Activated gamma-delta T cell treated with anti-CD3 and anti-CD28 coated beads, Interleukin-2, amount 50 U/mL, for 16 hours (primary cell): ENCODE measurements around the gene PRSS38.
"Not testable (repeated sequence)": the region's sequence is repeated elsewhere in the genome, so short reads cannot be mapped to it uniquely, and the experiment has no call there.

ENCODE experiments used
- DNase-seq: peaks from one replicate; pipeline ENCODE4 v3.0.0-alpha.2; 2020; ENCODE audit warnings: low read depth

PRSS38 gene

GRCh38 chr1:227845519-227845918, 30.0 kb downstream of the PRSS38 start:
- DNase-seq: no peak

DNA sequence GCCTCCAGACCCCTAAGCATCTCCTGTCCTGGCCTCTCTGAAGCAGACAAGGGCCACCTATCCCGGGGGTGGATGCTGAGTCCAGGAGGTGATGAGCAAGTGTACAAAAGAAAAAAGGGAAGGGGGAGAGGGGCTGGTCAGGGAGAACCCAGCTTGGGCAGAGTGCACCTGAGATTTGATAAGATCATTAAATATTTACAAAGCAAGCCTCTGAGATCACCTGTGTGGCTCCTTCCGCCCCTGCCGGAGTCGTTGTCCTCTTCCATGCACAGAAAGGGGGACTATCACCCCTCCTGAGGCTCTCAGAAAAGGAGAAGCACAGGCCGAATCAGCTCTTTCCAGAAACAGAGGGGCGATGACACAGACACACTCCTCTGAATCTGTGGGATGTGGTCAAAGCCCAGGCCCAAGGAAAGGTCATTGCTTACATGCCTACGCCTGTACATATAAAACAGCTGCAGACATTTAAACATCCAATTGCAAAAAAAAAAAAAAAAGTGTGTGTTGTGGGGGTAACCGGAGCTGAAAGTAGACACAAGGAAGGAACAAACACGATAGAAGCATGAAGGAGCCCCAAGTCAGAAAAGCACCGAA, 30.9 kb downstream of the PRSS38 start:
- DNase-seq: no peak

DNA sequence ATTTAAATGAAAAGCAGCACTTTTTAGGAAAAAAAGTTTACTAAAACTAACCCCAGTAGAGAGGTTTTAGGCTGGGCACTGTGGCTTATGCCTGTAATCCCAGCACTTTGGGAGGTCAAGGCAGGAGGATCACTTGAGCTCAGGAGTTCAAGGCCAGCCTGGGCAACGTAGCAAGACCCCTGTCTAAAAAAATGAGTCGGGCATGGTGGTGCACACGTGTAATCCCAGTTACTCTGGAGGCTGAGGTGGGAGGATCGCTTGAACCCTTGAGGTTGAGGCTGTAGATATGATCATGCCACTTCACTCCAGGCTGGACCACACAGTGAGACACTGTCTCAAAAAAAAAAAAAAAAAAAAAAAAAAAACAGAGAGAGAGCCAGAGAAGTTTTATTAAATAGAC, 31.6 kb downstream of the PRSS38 start:
- not testable (repeated sequence) for DNase-seq

DNA sequence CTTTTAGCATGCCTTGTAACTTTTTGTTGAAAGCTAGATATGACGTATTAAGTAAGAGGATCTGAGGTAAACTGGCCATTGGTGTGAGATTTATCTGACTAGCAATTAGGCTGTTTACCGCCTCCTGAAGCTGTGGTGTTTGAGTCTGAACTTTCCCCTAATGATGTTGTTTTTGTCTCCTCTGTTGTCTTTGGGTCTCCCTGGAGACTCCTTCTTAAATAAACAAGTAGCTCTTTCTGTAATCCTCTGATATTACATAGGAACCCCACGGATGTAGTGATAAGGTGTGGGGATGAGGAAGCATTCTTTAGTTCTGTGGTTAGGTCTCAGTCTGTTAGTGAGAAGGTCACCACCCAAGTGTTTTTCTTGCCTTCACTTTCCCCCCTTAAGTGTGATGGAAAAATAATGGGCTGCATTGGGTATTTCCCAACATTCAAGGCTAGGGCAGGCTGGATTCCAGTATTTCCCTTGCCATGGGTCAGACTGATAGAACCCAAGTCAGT, 33.0 kb downstream of the PRSS38 start:
- no peak for DNase-seq

GRCh38 chr1:227849251-227849650, 33.8 kb downstream of the PRSS38 start:
- no peak for DNase-seq

GRCh38 chr1:227854189-227854588, 38.7 kb downstream of the PRSS38 start:
- no peak for DNase-seq

- DNase-seq: no peak
Observed at GRCh38 chr1:227855687-227856086, 40.2 kb downstream of the PRSS38 start.

DNA sequence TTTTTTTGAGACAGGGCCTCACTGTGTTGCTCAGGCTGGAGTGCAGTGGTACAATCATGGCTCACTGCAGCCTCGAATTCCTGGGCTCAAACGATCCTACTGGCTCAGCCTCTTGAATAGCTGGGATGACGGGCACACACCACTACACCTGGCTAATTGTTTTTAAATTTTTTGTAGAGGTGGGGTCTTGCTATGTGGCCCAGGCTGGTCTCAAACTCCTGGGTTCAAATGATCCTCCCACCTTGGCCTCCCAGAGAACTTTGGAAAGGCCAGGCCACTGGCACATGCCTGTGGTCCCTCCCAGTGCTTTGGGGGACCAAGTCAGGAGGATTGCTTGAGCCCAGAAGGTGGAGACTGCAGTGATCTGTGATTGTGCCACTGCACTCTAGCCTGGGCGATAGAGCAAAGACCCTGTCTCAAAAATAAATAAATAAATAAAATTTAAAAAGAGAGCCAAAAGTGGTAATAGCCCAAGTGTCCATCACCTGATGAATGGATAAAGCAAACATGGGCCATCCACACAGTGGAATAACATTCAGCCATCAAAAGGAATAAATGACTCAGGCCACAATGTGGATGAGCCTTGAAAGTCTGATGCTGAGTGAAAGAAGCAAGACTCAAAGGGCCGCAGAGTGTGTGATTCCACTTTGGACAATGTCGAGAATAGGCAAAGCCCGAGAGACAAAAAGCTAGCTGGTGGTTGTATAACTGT, 40.8 kb downstream of the PRSS38 start:
- no peak for DNase-seq

DNA sequence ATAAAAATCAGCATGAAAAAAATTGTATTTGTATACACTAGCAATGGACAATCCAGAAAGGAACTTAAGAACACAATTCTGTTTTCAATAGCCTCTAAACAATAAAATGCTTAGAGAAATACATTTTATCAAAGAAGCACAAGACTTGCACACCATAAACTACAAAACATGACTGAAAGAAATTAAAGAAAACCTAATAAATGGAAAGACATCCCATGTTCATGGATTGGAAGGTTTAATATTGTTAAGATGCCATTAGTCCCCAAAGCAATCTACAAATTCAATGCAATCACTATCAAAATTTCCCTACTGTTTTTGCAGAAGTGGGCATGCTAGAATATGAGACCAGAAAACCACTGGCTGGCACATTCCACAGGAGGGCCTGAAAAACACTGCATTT, 49.4 kb downstream of the PRSS38 start:
- no peak for DNase-seq

DNA sequence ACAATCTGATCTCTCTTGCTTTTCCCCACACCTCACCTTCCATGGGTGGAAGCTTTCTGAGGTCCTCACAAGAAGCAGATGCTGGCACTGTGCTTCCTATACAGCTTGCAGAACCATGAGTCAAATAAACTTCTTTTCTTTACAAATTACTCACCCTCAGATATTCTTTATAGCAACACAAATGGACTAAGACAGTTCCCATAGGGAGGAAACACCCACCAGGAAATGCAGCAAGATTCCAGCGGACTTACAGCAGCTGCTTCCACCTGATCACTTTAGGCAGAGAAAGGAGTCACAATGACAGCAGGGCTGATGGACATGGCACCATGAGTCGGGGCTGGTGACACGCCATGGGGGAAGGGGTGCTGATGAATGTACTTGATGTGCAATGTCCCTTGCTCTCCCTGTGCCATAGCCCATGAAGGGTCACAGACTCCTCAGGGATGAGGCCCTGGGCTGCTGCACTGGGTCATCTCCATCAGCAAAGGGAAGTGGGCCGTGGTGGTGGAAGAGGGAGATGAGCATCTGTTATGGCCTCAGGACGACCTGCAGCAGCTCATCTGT, 53.9 kb downstream of the PRSS38 start:
- DNase-seq: no peak

DNA sequence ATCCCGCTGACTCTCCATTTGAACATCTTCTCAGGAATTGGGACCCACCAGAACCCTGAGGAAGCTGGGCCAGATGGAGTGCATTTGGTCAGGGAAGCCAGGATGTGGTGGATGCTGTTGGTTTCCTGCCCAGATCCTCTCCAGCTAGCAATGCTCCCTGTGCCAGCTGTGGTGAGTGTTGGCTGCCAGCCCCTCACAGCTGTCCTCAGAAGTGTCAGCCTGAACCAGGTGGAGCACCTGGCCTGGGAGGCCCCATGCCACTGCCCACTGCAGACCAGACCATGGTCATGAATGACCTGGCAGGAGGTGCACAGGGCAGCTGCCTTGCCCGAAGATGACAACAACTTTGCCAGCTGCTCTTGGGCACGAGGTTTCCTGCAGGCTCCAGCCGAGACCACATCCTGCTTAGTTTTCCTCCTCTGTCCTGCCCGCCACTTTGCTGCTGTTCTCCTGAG, 54.4 kb downstream of the PRSS38 start:
- DNase-seq: no peak

DNA sequence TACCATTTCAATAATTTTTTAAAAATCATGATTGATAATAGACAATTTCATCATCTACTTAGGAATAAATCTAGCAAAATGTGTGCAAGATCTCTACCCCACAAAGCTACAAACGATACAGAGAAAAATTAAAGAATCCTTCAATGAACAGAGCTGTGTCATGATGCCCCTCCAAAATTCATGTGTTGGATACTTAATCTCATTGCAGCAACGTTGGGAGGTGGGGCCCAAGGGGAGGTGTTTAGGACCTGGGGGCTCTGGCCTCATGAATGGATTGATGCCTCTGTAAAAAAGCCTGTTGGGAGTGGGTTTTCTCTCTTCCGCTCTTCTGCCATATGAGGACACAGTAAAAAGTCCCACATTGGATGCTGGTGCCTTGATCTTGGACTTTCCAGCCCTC, 54.9 kb downstream of the PRSS38 start:
- DNase-seq: no peak

- not testable (repeated sequence) for DNase-seq
Observed at GRCh38 chr1:227871892-227872291, 56.4 kb downstream of the PRSS38 start.

DNA sequence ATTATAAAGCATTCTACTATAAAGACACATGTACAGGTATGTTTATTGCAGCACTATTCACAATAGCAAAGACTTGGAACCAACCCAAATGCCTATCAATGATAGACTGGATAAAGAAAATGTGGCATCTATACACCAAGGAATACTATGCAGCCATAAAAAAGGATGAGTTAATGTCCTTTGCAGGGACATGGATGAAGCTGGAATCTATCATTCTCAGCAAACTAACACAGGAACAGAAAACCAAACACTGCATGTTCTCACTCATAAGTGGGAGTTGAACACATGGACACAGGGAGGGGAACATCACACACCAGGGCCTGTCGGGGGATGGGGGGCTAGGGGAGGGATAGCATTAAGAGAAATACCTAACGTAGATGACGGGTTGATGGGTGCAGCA, 62.3 kb downstream of the PRSS38 start:
- DNase-seq: not testable (repeated sequence)

DNA sequence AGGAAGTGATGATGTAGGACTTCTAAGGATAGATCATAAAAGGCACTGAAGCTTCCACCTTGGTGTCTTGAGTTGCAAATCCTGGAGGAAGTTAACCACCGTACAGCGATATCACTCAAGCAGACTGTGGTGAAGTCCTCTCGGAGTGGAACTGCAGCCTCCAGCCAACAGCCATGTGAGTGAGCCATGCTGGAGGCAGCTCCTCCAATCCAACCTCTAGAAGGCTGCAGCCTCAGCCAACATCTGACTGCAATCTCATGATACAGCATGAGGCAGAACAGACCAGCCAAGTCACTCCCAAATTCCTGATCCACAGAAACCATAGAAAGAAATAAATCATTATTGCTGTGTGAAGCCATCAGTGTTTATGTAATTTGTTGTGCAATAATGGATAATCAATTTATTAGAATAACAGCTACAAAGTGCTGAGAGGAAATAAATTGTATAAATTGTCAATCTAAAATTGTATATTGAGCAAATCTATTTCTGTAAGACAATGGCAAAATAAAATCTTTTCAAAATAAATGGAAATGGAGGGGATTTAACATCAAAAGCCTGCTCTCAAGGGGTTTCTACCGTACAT, 65.0 kb downstream of the PRSS38 start:
- no peak for DNase-seq

GRCh38 chr1:227883073-227883520, 67.6 kb downstream of the PRSS38 start:
- DNase-seq: no peak

GRCh38 chr1:227883641-227884301, 68.3 kb downstream of the PRSS38 start:
- DNase-seq: no peak

DNA sequence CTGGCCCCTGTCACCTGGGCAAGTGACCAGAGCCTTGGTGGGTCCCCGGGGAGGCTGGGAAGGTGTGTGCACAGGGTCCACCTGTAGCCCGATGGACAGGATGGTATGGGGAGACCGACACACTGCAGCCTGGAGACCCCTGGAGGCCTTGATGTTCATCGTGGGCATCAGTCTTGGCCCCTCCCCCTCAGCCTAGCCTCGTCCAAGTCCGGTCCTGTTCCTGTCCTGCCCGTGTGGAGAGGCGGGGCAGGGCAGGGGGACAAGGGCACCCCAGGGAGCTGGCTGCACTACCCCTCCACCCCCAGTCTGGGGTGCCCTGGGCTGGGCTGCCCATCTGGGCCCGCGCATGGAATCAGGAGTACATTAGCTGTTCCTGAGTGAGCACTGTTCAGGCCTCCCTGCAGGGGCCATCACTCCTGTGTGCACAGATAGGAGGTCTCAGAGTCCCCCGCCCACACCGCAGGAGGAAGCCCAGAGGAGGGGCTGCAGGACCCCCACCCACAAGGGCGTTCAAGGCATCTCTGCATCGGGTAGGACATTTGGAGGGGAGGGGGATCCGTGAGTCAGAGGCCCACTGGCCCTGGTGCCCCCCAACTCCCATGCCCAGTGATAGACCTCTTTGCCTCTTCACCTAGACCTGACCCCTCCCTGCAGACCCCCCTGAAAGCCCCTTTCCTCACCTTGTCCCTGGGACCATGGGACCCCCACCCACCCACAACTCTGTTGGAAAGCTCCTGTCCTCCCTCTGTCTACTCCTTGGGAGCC, 69.1 kb downstream of the PRSS38 start:
- DNase-seq: no peak

GRCh38 chr1:227885135-227885647, 69.7 kb downstream of the PRSS38 start:
- DNase-seq: no peak

GRCh38 chr1:227885648-227886502, 70.4 kb downstream of the PRSS38 start:
- DNase-seq: no peak
